GM12892 (cell line): Measurements from ENCODE around the gene KRTAP10-7.
"Not testable (repeated sequence)": the region's sequence is repeated elsewhere in the genome, so short reads cannot be mapped to it uniquely, and the experiment has no call there.

ENCODE experiments used
- DNase-seq: peaks from one replicate; pipeline ENCODE4 v3.0.0; 2011; ENCODE audit not compliant: insufficient read length
- FAIRE-seq: peaks from 2 replicates; lab custom pipeline; 2011; peaks lifted over from hg19 to GRCh38; lab: Jason Lieb, UNC
- POLR2A ChIP-seq: IDR thresholded peaks from 2 replicates; pipeline ENCODE4 v1.6.1; 2011; ENCODE audit warnings: low read depth, low read length, control low read depth
- POLR2AphosphoS5 ChIP-seq: IDR thresholded peaks from 2 replicates; pipeline ENCODE4 v1.6.1; 2011; ENCODE audit warnings: low read depth, low read length, control low read depth
- TAF1 ChIP-seq: IDR thresholded peaks from 2 replicates; pipeline ENCODE4 v1.6.1; 2011; ENCODE audit warnings: low read depth, mild to moderate bottlenecking, control low read depth, low read length, borderline replicate concordance

KRTAP10-7 gene

GRCh38 chr21:44625756-44626155 lies 25.4 kb downstream of the KRTAP10-7 start:
- no peak for TF ChIP-seq TAF1
- no peak for TF ChIP-seq POLR2A
- no peak for TF ChIP-seq POLR2AphosphoS5
- FAIRE-seq (no peak), DNase-seq (no peak)

- FAIRE-seq (no peak), DNase-seq (no peak)
Observed at GRCh38 chr21:44626262-44626661, 25.9 kb downstream of the KRTAP10-7 start.

GRCh38 chr21:44626673-44627143 lies 26.3 kb downstream of the KRTAP10-7 start, which contains the start of gene KRTAP10-9:
Gene KRTAP10-9 (plus strand): TSS chr21:44627093. CDS start chr21:44627172, 79 bp downstream.
- no peak for FAIRE-seq
- TF ChIP-seq TAF1 (no peak), POLR2A (no peak), POLR2AphosphoS5 (no peak)
- DNase-seq: no peak

More at GRCh38 chr21:44626262-44626661, 25.9 kb downstream of the KRTAP10-7 start:
- TF ChIP-seq POLR2AphosphoS5: no peak
- no peak for TF ChIP-seq TAF1
- no peak for TF ChIP-seq POLR2A

DNA sequence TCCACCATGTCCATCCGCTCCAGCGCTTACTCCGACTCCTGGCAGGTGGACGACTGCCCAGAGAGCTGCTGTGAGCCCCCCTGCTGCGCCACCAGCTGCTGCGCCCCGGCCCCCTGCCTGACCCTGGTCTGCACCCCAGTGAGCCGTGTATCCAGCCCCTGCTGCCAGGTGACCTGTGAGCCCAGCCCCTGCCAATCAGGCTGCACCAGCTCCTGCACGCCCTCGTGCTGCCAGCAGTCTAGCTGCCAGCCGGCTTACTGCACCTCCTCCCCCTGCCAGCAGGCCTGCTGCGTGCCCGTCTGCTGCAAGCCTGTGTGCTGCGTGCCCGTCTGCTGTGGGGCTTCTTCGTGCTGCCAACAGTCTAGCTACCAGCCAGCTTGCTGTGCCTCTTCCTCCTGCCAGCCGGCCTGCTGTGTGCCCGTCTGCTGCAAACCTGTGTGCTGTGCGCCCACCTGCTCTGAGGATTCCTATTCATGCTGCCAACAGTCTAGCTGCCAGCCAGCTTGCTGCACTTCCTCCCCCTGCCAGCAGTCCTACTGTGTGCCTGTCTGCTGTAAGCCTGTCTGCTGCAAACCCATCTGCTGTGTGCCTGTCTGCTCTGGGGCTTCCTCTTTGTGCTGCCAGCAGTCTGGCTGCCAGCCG lies 26.9 kb downstream of the KRTAP10-7 start:
- DNase-seq, FAIRE-seq: not testable (repeated sequence)

- not testable (repeated sequence) for DNase-seq, FAIRE-seq
Observed at GRCh38 chr21:44627831-44628233, 27.4 kb downstream of the KRTAP10-7 start.

DNA sequence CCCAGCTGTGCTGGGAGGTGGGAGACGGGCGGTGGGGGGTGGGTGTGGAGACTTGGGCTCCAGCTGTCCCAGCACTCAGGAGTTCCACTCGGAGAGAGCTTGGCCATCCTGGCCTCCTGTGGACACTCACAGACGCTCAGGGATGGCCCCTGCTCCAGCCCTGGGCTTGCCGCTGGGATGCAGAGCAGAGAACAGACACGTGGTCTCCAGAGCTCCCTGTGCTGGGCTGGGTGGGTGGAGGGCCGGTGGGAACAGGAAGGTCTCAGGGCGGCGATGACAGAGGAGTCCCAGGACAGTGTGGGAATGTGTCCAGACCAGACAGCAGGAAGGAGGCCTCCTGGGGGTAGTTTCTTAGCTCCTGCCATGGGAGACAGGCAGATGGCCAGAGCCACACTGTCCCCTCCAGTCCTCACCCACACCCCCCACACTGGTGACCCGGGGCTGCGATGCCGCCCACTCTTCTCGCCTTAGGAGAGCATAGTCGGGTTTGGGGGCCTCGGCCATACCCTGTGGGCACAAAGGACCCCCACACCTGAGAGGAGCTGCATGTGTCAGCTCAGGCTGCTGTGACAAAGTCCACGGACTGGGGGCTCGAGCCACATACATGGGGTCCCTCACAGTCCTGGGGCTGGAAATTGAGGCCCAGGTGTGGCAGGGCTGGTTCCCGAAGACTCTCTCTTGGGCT lies 28.5 kb downstream of the KRTAP10-7 start:
- TF ChIP-seq TAF1 (no peak), POLR2A (no peak), POLR2AphosphoS5 (no peak)
- FAIRE-seq (no peak), DNase-seq (no peak)

GRCh38 chr21:44630440-44630839 lies 30.0 kb downstream of the KRTAP10-7 start:
- TF ChIP-seq POLR2A (no peak), POLR2AphosphoS5 (no peak), TAF1 (no peak)
- DNase-seq (no peak), FAIRE-seq (no peak)

GRCh38 chr21:44632067-44632466 lies 31.7 kb downstream of the KRTAP10-7 start:
- FAIRE-seq: no peak
- no peak for DNase-seq
- TF ChIP-seq TAF1 (no peak), POLR2AphosphoS5 (no peak), POLR2A (no peak)

- DNase-seq (no peak), FAIRE-seq (no peak)
- TF ChIP-seq POLR2AphosphoS5 (no peak), POLR2A (no peak), TAF1 (no peak)
Observed at GRCh38 chr21:44636209-44637017, 36.0 kb downstream of the KRTAP10-7 start.

- DNase-seq (no peak), FAIRE-seq (no peak)
Observed at GRCh38 chr21:44637018-44637850, 36.8 kb downstream of the KRTAP10-7 start, which contains the start of gene KRTAP10-10. Gene KRTAP10-10 (plus strand): TSS chr21:44637356. CDS start chr21:44637418, 62 bp downstream.

GRCh38 chr21:44637851-44638348 lies 37.5 kb downstream of the KRTAP10-7 start:
- not testable (repeated sequence) for DNase-seq, FAIRE-seq

More at GRCh38 chr21:44637018-44637850, 36.8 kb downstream of the KRTAP10-7 start, which contains the start of gene KRTAP10-10:
- TF ChIP-seq POLR2AphosphoS5: no peak
- TF ChIP-seq TAF1: no peak
- no peak for TF ChIP-seq POLR2A

DNA sequence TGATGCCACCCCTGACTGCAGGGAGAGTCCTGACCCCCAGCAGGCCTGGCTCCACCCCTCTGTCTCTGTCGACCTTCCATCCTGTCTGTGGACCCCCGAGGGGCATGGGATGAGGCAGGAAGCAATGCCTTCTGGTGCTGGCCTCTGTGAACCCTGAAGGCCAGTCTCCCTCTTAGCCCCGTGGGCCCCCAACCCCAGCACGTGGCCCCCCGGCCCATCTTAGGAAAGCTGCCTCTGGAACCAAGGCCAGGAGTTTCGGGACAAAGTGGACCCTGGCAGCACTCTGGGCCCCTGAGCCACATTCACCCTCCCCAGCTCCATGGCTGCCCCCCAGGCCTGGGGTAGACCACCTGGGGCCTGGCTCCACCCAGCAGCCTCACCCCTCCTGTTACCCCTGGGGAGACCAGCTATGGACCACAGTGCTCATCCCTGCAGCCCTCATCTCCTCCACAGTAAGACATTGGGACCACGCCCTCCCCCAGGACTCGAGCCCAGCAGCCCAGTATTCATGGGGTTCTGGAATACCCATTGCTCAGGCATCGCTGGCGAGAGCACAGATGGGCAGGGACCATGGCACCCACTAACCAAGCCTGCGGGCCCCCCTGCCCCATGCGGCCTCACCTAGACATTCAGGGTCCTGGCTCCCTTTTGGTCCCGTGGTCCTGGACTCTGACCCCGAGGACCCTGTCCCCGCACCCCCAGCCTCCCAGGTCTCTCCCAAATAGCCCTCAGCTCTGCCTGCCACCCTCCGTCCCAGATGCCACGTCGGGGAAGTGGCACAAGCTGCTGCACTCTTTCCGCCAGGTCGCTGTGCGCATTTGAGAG lies 38.3 kb downstream of the KRTAP10-7 start:
- DNase-seq, FAIRE-seq: not testable (repeated sequence)
